Endothelial cell of umbilical vein (primary cell): ENCODE data around the gene ELMO1. TPM values are rescaled to one million over a fixed set of nuclear protein-coding genes. Genes with fewer than 3 reads are reported as not detected.

Source experiments
- BruUV-seq: library from RNA; stranded (reverse); fragments of 400-500 nt; replicated peaks from 2 replicates; lab custom pipeline; 2021; lab: Mats Ljungman, UMichigan
- CTCF ChIA-PET: fragments of 300-600, 350-600 bp; sonication (Branson Sonifier 250); formaldehyde crosslinking; loops from one replicate; lab custom pipeline; 2021; ENCODE audit warnings: antibody characterized with exemption, inconsistent platforms; lab: Charles Lee
- POLR2A ChIA-PET: fragments of 300-600, 350-600 bp; sonication (Branson Sonifier 250); formaldehyde crosslinking; loops from one replicate; lab custom pipeline; 2021; ENCODE audit warnings: antibody characterized with exemption, inconsistent platforms; lab: Charles Lee
- DNase-seq: peaks from one replicate; pipeline ENCODE4 v3.0.0-alpha.2; 2011; ENCODE audit warnings: low read depth, low spot score
- FAIRE-seq: peaks from 2 replicates; lab custom pipeline; 2011; peaks lifted over from hg19 to GRCh38; lab: Jason Lieb, UNC
- H2AFZ ChIP-seq: 2 replicates; pipeline ENCODE4 v1.6.0; 2012; ENCODE audit warnings: low read depth, low read length, control low read depth, inconsistent platforms
- H3K27ac ChIP-seq: 2 replicates; pipeline ENCODE4 v1.5.1; 2011; ENCODE audit warnings: low read depth, mild to moderate bottlenecking, control low read depth, low read length, moderate library complexity; ENCODE audit not compliant: insufficient read depth
- H3K27me3 ChIP-seq, 2 experiments: 2 replicates each; pipeline versions ENCODE4 v1.6.0 to v1.6.1; 2011; ENCODE audit warnings: low read length in 2 of 2, mixed read lengths in 1 of 2; ENCODE audit not compliant: control insufficient read depth in 2 of 2, insufficient read depth in 2 of 2
- H3K36me3 ChIP-seq, 2 experiments: 2 replicates in 1 of 2; 3 replicates in 1 of 2; pipeline ENCODE4 v1.5.1; 2011; ENCODE audit warnings: low read length in 2 of 2, mild to moderate bottlenecking in 1 of 2, moderate library complexity in 1 of 2; ENCODE audit not compliant: control insufficient read depth in 2 of 2, insufficient read depth in 2 of 2; ENCODE audit errors: extremely low read depth in 1 of 2
- H3K4me1 ChIP-seq: 3 replicates; pipeline ENCODE4 v1.5.1; 2011; ENCODE audit warnings: mild to moderate bottlenecking, low read length; ENCODE audit not compliant: control insufficient read depth, insufficient read depth; ENCODE audit errors: extremely low read depth
- H3K4me2 ChIP-seq: 2 replicates; pipeline ENCODE4 v1.6.1; 2011; ENCODE audit warnings: low read length, control low read depth, mixed read lengths; ENCODE audit not compliant: insufficient read depth
- H3K4me3 ChIP-seq, 3 experiments: fragments of 200-600 bp in 1 of 3; sonication (generic), shearing (Covaris generic) in 1 of 3; replicated peaks in 1 of 3; 2 replicates each; pipeline ENCODE4 v1.5.1; 2011 to 2016; ENCODE audit warnings: control low read depth in 3 of 3, low read length in 3 of 3, mild to moderate bottlenecking in 2 of 3, inconsistent platforms in 1 of 3, low read depth in 1 of 3, moderate library complexity in 1 of 3; ENCODE audit not compliant: insufficient read depth in 1 of 3
- H3K79me2 ChIP-seq: 2 replicates; pipeline ENCODE4 v1.6.0; 2012; ENCODE audit warnings: low read length, inconsistent platforms; ENCODE audit not compliant: control insufficient read depth, insufficient read depth
- H3K9ac ChIP-seq: replicated peaks from 2 replicates; pipeline ENCODE3; 2011; ENCODE audit warnings: low read length, control low read depth; ENCODE audit not compliant: insufficient read depth; ENCODE audit errors: extremely low read depth
- H3K9me1 ChIP-seq: replicated peaks from 3 replicates; pipeline ENCODE4 v1.6.0; 2011; ENCODE audit warnings: mild to moderate bottlenecking, low read length; ENCODE audit not compliant: control insufficient read depth, insufficient read depth; ENCODE audit errors: extremely low read depth
- H3K9me3 ChIP-seq: replicated peaks from 2 replicates; pipeline ENCODE4 v1.5.1; 2012; ENCODE audit warnings: low read length, inconsistent platforms; ENCODE audit not compliant: control insufficient read depth, insufficient read depth
- H4K20me1 ChIP-seq: replicated peaks from 2 replicates; pipeline ENCODE3; 2011; ENCODE audit warnings: mild to moderate bottlenecking, low read length; ENCODE audit not compliant: control insufficient read depth, insufficient read depth; ENCODE audit errors: extremely low read depth
- EZH2 ChIP-seq: IDR thresholded peaks from 2 replicates; pipeline ENCODE4 v1.6.1; 2012; ENCODE audit warnings: borderline replicate concordance, low read depth, mild to moderate bottlenecking, moderate library complexity, low read length, inconsistent platforms; ENCODE audit not compliant: severe bottlenecking
- FOS ChIP-seq: IDR thresholded peaks from 2 replicates; pipeline ENCODE4 v1.6.1; 2011; ENCODE audit warnings: mild to moderate bottlenecking, low read length, moderate library complexity, borderline replicate concordance; ENCODE audit not compliant: insufficient read depth
- GATA2 ChIP-seq: IDR thresholded peaks from 2 replicates; pipeline ENCODE4 v1.7.0; 2011; ENCODE audit warnings: low read depth, mild to moderate bottlenecking, moderate library complexity, mixed read lengths, low read length; ENCODE audit not compliant: insufficient read length, insufficient read depth
- JUN ChIP-seq: IDR thresholded peaks from 2 replicates; pipeline ENCODE4 v1.6.1; 2011; ENCODE audit warnings: borderline replicate concordance, low read depth; ENCODE audit not compliant: insufficient read length, insufficient read depth
- MYC ChIP-seq: IDR thresholded peaks from one replicate; pipeline ENCODE4 v1.6.1; 2011; ENCODE audit warnings: mild to moderate bottlenecking, low read depth, low read length
- POLR2A ChIP-seq: IDR thresholded peaks from 2 replicates; pipeline ENCODE4 v1.6.1; 2012; ENCODE audit warnings: low read depth, mild to moderate bottlenecking, control low read depth, low read length
- POLR2AphosphoS5 ChIP-seq: IDR thresholded peaks from 2 replicates; pipeline ENCODE4 v1.6.1; 2012; ENCODE audit warnings: low read depth, mild to moderate bottlenecking, control low read depth, low read length, moderate library complexity; ENCODE audit not compliant: insufficient read depth
- dilution Hi-C: fragments of 300-500 bp; cut with MboI; formaldehyde crosslinking; loops from one replicate; pipeline ENCODE4 v1.15.0; 2019; ENCODE audit warnings: low sequenced_read_pairs; ENCODE audit not compliant: extremely low pct_ligation_motif_present
- intact Hi-C: fragments of 100-400 bp; cut with micrococcal nuclease; formaldehyde crosslinking; loops from one replicate; pipeline ENCODE4 v1.10.0; 2022
- polyA plus RNA-seq, 4 experiments: library from polyadenylated mRNA; depleted of rRNA in 3 of 4; stranded (reverse) in 3 of 4; unstranded in 1 of 4; fragments of >200 nt; gene quantifications; 2 replicates each; pipeline versions ENCODE4 v1.2.1 to v1.2.3, GENCODE V29; 2011 to 2012; ENCODE audit warnings: missing spikeins in 1 of 4
- total RNA-seq: library from RNA; stranded (reverse); gene quantifications from 2 replicates; pipeline ENCODE4 v1.2.3, GENCODE V29; 2021
- TF ChIP-seq, protein P1 (sequence below), 2 donors: IDR thresholded peaks; 1 replicate in 1 of 2; 2 replicates in 1 of 2; pipeline ENCODE4 v1.5.1; 2011; ENCODE audit warnings: low read length in 2 of 2, mild to moderate bottlenecking in 2 of 2, moderate library complexity in 2 of 2, control low read depth in 1 of 2, inconsistent platforms in 1 of 2, low read depth in 1 of 2; ENCODE audit not compliant: insufficient read depth in 1 of 2; ENCODE audit errors: extremely low read depth in 1 of 2
- TF ChIP-seq, protein P2 (sequence below): IDR thresholded peaks from 2 replicates; pipeline ENCODE4 v1.6.1; 2011; ENCODE audit not compliant: insufficient read depth, insufficient read length

ELMO1 gene
- total and polyA plus RNA-seq, 2 donors (not counting 3 experiments of a cell fraction or from before 2014, with no cell fraction given): 17.0 to 30.6 TPM

DNA sequence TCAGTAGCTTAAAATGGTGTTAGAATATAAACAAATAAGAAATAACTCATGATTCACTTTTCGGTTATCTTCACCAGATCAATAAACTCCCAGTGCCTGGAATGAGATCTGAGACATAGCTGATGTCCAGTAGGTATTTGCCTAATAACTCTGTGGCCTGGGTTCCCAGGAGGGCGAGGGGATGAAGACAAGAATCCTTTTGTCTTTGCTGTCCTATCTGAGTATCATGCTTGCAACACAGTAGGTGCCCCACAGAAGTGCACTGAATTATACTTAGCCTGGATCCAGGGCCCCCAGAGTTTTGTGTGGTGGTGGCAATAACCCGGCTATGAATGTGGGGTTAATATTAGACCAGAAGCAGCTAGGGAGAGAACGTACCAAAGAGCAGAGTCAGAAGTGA is 374.3 kb downstream of the ELMO1 start:
- ChIA-PET POLR2A (no interaction called here), CTCF (interaction anchor here (1.1 to 1.2 kb wide), 2 partner anchors 13 to 124 kb away, joined by 3 read pairs; no protein-coding TSS in a partner anchor)
- Histone ChIP-seq H3K9me1 (no peaks in the 10 kb centered on the region), H3K4me2 (no peak overlapping the region), H3K4me1 (no peaks in the 10 kb centered on the region), H2AFZ (no peak overlapping the region), H3K9me3 (no peaks in the 10 kb centered on the region), H3K4me3 (no peak overlapping the region), H3K79me2 (no peaks in the 10 kb centered on the region), H3K9ac (no peak overlapping the region), H3K27ac (no peak overlapping the region), H3K36me3 (no peaks in the 10 kb centered on the region), H3K27me3 (no peaks in the 10 kb centered on the region), H4K20me1 (no peaks in the 10 kb centered on the region)
- TF ChIP-seq, protein P1, sequence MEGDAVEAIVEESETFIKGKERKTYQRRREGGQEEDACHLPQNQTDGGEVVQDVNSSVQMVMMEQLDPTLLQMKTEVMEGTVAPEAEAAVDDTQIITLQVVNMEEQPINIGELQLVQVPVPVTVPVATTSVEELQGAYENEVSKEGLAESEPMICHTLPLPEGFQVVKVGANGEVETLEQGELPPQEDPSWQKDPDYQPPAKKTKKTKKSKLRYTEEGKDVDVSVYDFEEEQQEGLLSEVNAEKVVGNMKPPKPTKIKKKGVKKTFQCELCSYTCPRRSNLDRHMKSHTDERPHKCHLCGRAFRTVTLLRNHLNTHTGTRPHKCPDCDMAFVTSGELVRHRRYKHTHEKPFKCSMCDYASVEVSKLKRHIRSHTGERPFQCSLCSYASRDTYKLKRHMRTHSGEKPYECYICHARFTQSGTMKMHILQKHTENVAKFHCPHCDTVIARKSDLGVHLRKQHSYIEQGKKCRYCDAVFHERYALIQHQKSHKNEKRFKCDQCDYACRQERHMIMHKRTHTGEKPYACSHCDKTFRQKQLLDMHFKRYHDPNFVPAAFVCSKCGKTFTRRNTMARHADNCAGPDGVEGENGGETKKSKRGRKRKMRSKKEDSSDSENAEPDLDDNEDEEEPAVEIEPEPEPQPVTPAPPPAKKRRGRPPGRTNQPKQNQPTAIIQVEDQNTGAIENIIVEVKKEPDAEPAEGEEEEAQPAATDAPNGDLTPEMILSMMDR (IDR thresholded peaks at IDR 0.05; ENCODE audit: extremely low read depth in 1 of 2, insufficient read depth in 1 of 2, low read depth in 1 of 2, low read length in 2 of 2): no peak
- TF ChIP-seq JUN: no peak
- no peak for TF ChIP-seq EZH2
- no peak for TF ChIP-seq POLR2AphosphoS5
- TF ChIP-seq POLR2A: no peak
- intact Hi-C loops (no loop called here), dilution Hi-C loops (no loop called here)
- BruUV-seq: no TSS peak
- FAIRE-seq (no peak), DNase-seq (no peak)

DNA sequence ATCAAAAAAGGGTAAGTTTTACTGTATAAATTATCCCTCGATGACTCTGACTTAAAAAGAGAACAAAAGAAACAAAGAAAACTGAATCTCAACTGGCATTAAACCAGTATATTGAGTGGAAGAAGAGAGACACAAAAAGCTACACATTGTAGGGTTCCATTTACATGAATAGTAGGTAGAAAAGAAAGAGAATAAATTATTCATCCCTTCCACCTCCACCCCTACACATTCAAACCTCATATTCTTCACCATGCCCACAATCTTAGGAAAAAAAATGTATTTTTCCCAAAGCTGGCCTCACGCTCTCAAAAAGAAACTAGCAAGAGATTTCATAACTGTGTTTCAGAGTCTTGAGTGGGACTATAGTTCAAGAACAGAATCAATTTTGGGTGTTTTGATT is 377.5 kb downstream of the ELMO1 start:
- ChIA-PET POLR2A (no interaction called here), CTCF (interaction anchor here (0.9 to 1.6 kb wide), 3 partner anchors 9 to 111 kb away, joined by 3 to 7 read pairs (median 5); no protein-coding TSS in a partner anchor)
- no peak for FAIRE-seq

More for the DNA sequence above, 377.5 kb downstream of the ELMO1 start:
- Histone ChIP-seq H3K4me2 (no peak overlapping the region), H3K27ac (no peak overlapping the region), H3K9me1 (no peaks in the 10 kb centered on the region), H3K9me3 (no peaks in the 10 kb centered on the region), H3K4me1 (no peaks in the 10 kb centered on the region), H3K9ac (no peak overlapping the region), H3K4me3 (no peak overlapping the region), H3K27me3 (no peaks in the 10 kb centered on the region), H3K79me2 (no peaks in the 10 kb centered on the region), H3K36me3 (no peaks in the 10 kb centered on the region), H4K20me1 (no peaks in the 10 kb centered on the region), H2AFZ (no peak overlapping the region)
- no peak for DNase-seq
- dilution Hi-C loops (no loop called here), intact Hi-C loops (no loop called here)
- BruUV-seq: no TSS peak
- TF ChIP-seq EZH2: no peak
- no peak for TF ChIP-seq POLR2A
- TF ChIP-seq MYC: no peak
- TF ChIP-seq, protein P1 (IDR thresholded peaks at IDR 0.05; ENCODE audit: extremely low read depth in 1 of 2, insufficient read depth in 1 of 2, low read depth in 1 of 2, low read length in 2 of 2): no peak
- no peak for TF ChIP-seq FOS
- TF ChIP-seq, protein P2, sequence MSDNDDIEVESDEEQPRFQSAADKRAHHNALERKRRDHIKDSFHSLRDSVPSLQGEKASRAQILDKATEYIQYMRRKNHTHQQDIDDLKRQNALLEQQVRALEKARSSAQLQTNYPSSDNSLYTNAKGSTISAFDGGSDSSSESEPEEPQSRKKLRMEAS: no peak
- no peak for TF ChIP-seq GATA2
- no peak for TF ChIP-seq POLR2AphosphoS5
- no peak for TF ChIP-seq JUN
